ENCODE data around the gene U2AF1L4.

DNA sequence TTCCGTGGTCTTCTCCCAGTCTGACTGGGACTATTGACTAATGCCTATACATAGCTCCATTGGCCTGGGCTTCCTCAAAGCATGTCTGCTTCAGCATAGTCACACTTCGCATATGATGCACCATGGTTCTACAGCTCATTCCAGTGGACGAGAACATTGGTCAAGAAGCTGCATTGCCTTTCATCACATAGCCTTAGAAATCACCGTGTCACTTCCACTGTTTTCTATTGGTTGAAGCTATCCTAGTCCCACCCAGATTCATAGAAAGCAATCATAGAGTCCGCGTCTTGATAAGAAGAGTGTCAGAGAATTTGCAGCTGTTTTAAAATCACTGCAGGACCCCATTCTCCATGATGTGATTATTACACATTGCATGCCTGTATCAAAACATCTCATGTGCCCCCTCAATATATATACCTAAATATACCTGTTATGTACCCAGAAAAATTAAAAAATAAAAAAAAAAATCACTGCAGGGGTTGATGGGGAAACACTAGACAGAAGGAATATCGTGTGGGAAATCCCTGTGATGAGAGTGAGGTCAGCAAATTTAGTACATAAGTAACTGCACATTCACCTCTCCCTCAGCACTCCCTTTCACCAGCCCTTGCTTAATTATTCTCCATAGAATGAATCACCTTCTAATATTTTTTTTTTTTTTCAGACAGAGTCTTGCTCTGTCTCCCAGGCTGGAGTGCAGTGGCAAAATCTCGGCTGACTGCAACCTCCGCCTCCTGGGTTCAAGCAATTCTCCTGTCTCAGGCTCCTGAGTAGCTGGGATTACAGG lies 28.0 kb upstream of the U2AF1L4 start:
- TF ChIP-seq, protein P1, sequence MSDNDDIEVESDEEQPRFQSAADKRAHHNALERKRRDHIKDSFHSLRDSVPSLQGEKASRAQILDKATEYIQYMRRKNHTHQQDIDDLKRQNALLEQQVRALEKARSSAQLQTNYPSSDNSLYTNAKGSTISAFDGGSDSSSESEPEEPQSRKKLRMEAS (IDR thresholded peaks at IDR 0.05; ENCODE audit: low read depth, low read length) = no peak
- no peak for TF ChIP-seq POLR2A (IDR thresholded peaks at IDR 0.05; ENCODE audit: extremely low read depth, insufficient read length)
- TF ChIP-seq, protein P2, sequence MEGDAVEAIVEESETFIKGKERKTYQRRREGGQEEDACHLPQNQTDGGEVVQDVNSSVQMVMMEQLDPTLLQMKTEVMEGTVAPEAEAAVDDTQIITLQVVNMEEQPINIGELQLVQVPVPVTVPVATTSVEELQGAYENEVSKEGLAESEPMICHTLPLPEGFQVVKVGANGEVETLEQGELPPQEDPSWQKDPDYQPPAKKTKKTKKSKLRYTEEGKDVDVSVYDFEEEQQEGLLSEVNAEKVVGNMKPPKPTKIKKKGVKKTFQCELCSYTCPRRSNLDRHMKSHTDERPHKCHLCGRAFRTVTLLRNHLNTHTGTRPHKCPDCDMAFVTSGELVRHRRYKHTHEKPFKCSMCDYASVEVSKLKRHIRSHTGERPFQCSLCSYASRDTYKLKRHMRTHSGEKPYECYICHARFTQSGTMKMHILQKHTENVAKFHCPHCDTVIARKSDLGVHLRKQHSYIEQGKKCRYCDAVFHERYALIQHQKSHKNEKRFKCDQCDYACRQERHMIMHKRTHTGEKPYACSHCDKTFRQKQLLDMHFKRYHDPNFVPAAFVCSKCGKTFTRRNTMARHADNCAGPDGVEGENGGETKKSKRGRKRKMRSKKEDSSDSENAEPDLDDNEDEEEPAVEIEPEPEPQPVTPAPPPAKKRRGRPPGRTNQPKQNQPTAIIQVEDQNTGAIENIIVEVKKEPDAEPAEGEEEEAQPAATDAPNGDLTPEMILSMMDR (IDR thresholded peaks at IDR 0.05; ENCODE audit: low read depth, low read length) = no peak

All from NB4 (cell line).